Left kidney (tissue), 8 donors: Measurements from ENCODE around the gene LRCH3. TPM values are rescaled to one million over a fixed set of nuclear protein-coding genes. Genes with fewer than 3 reads are reported as not detected.
A peak's percentile ranks its signal among the peaks of the same experiment; 100 is the strongest.

Source experiments
- DNase-seq: peaks from one replicate; pipeline ENCODE4 v3.0.0-alpha.2; 2013
- long read RNA-seq, 8 donors: transcript quantifications; one replicate each; lab custom pipeline, GENCODE V29; 2026
- polyA plus RNA-seq: library from polyadenylated mRNA; unstranded; fragments of 120-200 nt; gene quantifications from one replicate; pipeline ENCODE4 v1.2.1, GENCODE V29; 2013; ENCODE audit not compliant: insufficient read length

Gene LRCH3
- 60.8 TPM for polyA plus RNA-seq
- long read RNA-seq, donor 1, partial matches to known transcripts, result 0 of 1 reads
- long read RNA-seq, donor 1, other reads (novel, unspliced or antisense), result 0 of 1 reads
- long read RNA-seq, donor 2, partial matches to known transcripts, result 166 of 168 reads
- long read RNA-seq, donor 2, other reads (novel, unspliced or antisense), result 0 of 168 reads
- long read RNA-seq, donor 3, partial matches to known transcripts, result 0 of 3 reads
- long read RNA-seq, donor 3, other reads (novel, unspliced or antisense), result 0 of 3 reads
- long read RNA-seq, donor 4, result 0 reads
- long read RNA-seq, donor 5, partial matches to known transcripts, result 6 of 8 reads
- long read RNA-seq, donor 5, other reads (novel, unspliced or antisense), result 0 of 8 reads
- long read RNA-seq, donor 6, partial matches to known transcripts, result 19 of 19 reads
- long read RNA-seq, donor 6, other reads (novel, unspliced or antisense), result 0 of 19 reads
- long read RNA-seq, donor 7, partial matches to known transcripts, result 0 of 2 reads
- long read RNA-seq, donor 7, other reads (novel, unspliced or antisense), result 0 of 2 reads
- long read RNA-seq, donor 8, result 0 reads

DNA sequence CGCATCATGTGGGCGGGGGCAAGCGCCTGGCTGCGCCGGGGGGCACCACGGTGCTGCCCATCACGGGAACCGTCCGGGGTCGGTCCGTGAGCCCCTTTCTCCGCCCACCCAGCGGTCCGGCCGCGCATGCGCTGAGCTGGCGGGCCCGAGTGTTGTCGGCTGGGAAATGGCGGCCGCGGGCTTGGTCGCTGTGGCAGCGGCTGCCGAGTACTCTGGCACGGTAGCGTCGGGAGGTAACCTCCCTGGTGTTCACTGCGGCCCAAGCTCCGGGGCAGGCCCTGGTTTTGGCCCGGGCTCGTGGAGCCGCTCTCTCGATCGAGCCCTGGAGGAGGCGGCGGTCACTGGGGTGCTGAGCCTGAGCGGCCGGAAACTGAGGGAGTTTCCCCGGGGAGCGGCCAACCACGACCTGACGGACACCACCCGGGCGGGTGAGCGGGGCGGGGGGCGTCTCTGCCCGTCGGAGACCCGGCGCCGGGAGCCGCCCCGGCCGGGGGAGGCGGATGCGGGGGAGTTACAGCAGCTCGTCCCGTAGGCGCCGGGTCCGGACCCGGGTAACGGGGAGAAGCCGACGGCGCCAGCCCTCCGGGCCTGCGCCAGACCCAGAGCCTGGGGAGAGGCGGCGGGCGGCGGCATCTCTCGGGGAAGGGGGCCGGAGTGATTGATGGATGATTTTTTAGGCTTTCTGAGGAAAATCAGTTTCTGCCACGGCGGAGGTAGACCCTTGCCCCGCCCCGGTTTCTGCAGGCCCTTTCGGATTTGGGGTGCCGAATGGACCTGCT, at the start of gene LRCH3:
Gene LRCH3, plus strand, starts transcription at position 142 of the 779 bp plus-strand sequence. Its CDS starts 25 bp downstream, at position 167.
- peak; percentile 88 for DNase-seq

DNA sequence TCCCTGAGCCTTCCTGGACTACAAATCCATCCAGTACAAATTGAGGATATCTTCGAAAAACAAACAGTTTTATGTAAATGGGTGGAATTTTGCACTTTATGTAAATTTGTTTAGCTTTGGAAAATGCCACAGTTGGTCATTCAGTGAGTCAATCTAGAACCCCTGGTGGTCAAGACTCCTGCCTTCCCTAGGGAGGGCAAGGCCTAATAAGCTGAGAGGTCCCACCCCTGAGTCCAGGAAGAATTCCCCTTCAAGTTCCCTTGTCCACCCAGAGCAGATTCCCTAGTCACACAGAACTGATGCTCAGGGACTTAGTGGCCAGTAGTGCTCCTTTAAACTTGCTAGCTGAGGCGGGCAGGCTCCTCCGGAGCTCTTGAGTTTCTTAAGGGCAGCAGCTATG, 48.3 kb upstream of the LRCH3 start:
- no peak for DNase-seq

DNA sequence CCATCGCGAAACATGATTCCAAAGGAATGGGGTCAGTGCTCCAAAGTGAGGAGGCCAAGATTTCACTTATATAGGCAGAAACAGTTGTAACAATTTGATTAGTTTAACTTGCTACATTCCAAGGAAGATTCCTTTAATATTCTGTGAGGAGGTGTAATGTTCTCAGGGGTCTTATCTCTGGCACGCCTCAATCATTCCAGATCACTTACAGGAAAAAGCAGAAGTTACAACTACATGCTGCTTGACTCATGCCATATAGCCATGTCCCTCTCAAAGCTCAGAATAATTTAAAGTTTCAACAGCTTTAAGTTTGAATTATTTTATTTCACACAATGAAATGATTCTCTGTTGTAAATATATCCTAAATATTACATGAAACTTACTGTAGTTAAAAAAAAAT, 44.8 kb upstream of the LRCH3 start:
- no peak for DNase-seq

DNA sequence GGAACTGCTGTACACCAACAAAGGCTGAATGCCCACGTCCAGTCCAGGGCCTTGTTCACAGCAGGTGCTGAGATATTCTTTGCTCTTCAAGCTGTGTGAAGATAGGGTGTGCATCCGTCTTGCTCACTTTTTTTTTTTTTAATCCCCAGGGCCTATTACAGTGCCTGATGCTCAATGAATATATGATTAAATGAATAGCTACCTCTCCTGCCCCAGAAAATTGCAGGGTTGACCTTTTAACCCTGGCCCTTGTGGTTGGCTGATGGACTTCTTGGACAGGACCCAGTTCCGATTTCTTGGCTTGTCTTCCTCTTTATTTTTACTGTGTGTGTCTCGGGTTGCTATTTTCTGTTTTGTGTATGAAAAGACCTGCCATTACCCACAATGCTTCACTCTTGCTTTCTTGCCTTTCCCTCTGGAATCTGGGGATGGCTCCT, 44.2 kb upstream of the LRCH3 start:
- no peak for DNase-seq

DNA sequence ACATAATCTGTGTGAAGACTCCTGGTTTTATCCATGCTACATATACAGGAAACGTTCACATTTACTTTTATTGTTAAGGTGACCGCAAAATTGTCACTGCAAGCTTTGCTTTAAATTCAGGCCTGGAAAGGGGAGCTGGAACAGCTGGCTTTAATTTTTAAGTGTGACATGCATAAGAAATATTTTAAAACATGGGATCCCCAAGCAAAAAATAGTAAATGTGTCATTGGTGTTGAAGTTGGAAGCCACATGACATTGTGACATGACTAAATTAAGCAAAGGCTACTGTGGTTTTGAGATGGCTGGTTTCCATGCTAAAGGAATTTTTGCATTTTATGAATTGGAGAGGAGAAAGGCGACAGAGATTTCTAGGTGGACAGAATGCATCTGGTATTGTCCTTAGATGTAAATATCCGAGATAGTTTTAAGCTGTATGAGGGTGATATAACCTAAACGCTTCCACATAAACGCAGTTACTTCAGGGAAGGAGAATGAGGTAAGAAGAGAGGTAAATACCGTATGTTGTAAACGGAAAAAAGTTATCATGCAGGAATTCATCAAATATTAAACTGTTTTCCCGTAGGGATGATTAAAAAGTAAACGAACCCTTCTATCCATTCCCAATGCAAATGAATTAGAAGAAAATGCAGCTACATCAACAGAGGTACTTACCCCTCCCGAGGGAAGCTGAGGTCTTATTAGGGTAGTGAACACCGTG, 42.3 kb upstream of the LRCH3 start:
- DNase-seq, result no peak

DNA sequence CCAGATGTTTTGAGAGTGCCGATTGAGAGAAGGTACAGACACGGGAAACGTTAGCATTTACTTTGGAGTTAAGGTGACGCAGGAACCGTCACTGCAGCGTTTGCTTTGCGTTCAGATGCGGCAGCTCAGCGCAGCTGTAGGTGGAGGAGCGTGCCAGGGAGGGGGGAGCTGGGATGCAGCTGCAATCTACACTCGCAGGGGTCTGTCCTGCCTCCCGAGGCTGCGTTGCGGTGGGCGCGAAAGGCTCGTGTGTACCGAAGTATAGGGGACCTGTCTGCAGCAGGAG, 41.8 kb upstream of the LRCH3 start:
- DNase-seq, result peak; percentile 43

DNA sequence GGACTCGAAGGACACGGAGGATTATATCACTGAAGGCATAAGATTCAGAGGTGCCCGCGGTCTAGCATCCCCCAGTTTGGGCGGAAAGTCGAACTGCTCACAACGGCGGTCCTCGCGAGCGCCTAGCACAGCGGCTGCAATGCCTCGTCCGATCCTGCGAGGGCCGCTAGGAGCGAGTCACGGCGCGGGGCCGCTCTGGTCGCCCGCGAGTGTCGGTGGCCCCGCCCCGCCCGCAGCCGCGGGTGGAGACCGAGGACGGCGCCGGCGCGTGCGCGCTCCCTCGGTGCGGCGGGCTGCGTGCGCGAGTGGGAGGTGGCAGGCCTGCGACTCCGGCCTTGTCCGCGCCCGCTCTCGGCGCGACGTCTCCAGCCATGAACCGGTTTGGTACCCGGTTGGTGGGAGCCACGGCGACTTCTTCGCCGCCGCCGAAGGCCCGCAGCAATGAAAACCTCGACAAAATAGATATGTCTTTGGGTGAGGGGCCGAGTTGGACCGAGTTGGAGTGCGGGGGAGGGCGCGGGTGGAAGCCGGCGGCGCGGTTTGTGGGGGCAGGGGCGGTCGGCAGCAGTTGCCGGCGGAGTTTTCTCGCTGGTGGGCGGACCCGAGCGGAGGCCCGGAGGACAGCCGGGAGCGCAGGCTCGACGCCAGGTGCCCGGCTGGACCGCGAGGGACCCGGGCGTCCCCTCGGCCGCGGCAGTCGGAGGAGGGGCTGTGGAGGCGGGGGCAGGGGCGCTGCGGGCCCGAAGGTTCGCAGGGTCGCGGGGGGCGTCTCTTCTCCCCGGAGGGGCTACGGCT, 41.3 kb upstream of the LRCH3 start, which contains the start of gene FYTTD1:
Gene FYTTD1, plus strand, starts transcription at position 283 of the 795 bp plus-strand sequence. Its CDS starts 89 bp downstream, at position 372.
- peak; percentile 85 for DNase-seq

DNA sequence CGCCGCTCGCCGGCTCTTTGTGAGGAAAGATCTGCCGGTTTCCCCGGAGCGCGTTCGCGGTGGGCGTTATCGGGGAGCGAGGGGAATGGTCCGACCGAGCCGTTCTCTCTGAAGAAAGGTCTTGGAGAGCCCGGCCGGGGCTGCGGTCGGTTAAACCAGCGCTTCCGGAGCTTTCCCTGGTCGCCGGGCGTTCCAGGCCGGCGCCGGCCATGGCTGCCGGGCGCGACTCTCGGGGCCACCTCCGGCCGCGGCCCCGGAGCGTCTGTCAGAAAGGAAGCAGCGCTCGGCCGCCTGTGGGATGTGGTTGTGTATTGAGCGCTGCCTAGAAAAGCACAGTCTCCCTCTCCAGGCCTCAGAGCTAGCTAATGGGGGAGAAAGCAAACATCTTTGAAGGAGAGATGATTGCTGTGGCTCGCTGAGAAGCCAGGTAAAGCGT, 40.6 kb upstream of the LRCH3 start:
- DNase-seq, result peak; percentile 50

DNA sequence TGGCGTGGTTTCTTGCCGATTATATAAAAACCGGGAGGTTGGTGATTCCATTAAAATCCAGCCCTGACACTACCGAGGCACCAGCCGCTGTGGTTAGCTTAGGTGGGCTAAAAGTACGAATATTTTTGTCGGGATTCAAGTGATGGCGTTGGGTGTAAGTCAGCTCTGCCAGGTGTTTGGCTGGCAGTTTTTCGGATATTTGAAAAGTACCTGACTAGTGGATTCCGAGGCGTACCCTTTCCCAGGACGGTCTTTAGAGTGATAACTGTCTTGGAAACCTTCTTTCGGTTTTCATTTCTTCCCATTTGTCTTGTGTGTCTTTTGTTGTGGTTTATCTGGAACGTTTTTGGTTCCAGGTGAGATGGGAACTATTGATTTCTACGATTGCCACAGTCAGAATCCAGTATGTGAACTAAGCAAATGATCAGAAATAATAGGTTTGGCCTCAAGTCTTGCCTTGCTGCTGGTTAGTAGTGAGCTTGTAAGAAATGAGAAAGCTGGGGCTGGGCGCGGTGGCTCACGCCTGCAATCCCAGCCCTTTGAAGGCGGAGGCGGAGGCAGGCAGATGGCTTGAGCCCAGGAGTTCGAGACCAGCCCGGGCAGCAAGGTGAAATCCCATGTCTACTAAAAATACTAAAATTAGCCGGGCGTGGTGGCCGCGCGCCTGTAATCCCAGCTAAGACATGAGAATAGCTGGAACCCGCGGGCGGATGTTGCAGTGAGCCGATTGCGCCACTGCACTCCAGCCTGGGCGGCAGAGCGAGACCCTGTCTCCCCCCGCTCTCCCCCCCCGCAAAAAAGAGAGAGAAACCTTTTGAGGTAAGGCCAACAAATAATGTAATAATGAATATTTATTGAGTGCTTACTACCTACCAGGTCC, 40.0 kb upstream of the LRCH3 start:
- DNase-seq, result peak; percentile 21

DNA sequence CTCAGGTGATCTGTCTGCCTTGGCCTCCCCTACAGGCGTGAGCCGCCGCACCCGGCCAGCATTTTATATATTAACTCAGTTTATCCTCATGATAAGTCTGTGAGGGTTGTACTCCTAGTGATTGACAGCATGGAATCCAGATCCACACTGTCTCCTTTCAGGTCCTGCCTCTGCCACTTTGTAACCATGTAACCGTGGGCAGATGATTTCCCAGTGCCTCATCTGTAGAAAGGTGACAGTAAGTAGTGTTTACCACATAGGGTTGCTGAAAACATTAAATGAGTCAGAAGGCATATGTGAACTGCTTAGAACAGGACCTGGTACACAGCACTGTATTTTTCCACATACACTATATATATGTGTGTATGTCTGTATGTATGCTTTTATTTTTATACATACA, 38.9 kb upstream of the LRCH3 start:
- DNase-seq, result no peak

DNA sequence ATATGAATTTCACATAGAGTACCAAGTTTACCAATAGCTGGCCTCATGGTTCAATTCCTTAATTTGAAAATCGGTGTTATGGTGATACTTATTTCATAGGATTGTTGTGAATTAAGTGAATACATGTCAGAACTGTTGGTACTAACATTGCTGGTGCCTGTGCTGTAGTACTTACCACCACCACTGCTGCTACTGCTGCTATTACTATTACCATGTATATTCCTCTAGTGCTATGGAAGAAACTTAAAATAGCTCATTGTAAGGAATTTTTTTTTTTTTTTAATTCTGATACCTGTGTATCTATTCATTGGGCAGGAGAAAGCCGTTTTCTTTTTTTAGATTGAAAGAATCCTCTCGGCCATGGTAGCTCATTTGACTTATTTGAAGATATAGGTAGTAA, 37.8 kb upstream of the LRCH3 start:
- DNase-seq, result no peak

DNA sequence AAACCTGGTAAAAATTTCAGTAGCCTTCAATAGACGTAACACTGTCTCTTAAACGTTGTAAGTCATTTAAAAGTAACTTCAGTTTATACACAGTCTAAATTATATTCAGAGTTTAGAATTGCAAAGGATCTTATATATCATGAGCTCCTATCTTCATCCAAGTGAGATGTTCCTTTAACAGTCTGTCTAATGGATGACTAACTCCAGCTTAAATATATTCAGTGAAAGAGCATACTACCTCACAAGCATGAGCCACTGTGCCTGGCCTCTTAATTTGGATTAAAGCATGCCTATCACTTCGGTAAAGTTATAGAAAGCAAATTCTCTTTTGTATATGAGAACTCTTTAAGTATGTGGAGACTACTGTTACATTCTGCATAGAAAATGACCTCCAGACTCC, 34.4 kb upstream of the LRCH3 start:
- DNase-seq, result no peak

DNA sequence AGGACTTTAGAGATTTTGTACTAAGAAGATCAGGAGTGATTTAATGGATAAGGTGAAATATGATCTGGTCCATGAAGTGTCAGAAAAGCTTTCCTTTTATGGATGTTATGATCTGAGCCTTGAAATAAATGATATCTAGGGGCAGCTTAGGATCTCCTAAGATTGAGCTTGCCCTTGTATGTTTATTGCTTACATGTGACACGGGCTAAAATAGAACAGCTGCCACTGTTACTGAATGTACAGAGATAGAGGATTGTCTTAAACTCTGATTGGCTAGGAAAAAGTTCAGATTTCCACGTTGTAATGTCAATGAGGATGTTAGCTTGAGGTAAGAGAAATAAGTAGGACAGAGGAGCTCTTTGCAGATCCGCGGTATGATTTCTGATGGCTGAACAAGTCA, 32.5 kb upstream of the LRCH3 start:
- no peak for DNase-seq

DNA sequence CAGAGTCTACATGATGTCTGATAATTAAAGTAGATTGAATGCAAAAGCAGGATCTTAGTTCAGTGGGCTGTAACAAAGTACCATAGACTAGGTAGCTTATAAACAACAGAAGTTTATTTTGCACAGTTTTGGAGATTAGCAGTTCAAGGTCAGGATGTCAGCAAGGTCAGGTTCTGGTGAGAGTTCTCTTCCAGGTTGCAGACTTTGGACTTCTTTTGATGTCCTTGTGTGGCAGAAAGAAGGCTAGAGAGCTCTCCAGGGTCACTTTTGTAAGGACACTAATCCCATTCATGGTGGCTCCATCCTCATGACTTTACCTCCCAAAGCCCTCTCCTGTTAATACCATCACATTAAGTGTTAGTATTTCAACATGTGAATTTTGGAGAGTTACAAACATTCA, 29.3 kb upstream of the LRCH3 start:
- no peak for DNase-seq

DNA sequence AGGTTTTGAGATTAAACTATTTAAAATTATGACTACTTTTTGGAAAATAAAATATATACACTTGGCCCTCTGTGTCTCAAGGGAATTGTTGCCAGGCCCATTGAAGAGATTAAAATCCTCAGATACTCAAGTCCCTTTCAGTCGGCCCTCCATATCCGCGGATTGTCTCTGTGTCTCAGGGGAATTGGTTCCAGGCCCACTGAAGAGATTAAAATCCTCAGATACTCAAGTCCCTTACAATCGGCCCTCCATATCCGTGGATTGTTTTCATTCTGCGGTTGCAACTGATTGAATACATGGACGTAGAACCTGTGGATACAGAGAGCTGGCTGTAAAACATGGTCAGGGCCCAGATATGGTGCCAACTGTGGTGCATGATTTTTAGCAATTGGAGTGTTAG, 15.7 kb upstream of the LRCH3 start:
- DNase-seq, result no peak

DNA sequence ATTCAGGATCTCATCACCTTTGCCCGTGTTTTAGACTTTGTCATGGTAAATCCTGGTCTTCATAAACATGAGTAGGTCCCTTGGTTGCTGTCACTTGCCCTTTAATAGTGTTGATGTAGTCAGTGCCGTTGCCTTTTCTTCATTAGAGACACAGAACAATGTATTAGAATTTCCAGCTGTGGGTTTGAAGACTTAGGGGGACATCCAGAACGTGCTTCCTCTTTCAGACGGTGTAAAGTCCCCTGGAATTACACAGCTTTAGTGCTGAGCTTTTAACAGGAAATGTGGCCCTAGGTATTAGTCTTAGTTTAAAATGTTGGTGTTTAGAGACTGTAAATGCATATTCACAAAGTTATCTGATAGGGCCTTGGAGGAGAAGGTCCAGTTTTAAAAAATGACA, 8.8 kb upstream of the LRCH3 start:
- no peak for DNase-seq

DNA sequence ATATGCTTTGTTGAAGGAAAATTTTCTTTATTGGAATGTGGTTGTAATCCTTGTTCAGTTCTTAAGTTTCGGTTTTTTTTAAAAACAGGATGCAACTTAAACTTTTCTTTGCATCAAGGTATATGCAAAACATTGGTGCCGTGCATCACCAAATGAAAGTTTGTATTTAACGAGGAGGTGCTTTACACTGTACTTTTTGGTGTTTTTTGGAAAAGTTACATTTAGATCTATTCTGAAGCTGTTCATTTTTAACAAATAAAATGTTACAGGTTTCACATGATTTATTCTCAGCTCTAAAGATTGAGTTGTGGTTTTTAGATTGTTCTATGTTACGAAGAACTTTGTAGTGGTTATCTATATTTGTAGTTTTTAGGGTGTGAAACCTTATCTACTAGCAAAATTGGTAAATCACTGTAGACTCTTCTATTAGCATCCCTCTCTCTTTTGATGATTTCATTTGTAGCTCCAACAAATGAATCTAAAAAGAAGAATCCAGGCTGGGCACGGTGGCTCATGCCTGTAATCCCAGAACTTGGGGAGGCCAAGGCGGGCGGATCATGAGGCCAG, 7.0 kb upstream of the LRCH3 start:
- no peak for DNase-seq

DNA sequence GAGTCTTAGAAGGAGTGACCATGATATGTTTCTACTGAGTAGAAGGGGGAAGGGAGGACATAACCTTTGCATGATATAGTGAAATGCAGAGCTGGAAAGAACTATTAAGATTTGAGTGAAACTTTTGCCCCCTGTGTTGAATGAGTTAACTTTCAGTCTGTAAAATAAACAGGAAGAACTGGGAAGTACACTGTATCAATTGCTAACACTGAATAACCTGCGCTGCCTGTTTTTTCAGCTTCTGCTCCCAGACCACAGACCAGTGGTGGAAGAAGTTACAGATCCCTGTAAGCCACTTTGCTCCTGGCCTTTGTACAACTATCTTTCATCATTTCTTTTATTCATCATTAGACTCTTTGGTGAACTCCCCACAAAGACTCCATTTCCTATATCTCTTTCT, 3.6 kb upstream of the LRCH3 start:
- no peak for DNase-seq

DNA sequence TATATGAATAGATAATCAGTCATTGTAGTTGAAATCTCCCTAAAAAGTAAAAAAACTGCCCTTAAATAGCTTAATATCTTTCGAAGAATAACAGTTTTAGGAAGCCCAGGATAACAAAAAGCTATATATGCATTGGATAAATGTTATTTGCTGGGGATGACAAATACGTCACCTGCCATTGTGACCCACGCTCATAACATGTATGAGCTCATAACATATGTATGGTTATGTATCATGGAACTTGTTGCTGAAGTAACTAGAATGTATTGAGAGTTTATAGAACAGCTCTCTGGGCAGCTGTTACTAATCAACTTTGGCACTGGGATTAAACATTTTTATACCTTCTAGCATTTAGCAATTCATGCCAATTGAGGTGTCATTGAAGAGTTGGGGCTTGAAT, 1.7 kb upstream of the LRCH3 start:
- DNase-seq, result no peak

DNA sequence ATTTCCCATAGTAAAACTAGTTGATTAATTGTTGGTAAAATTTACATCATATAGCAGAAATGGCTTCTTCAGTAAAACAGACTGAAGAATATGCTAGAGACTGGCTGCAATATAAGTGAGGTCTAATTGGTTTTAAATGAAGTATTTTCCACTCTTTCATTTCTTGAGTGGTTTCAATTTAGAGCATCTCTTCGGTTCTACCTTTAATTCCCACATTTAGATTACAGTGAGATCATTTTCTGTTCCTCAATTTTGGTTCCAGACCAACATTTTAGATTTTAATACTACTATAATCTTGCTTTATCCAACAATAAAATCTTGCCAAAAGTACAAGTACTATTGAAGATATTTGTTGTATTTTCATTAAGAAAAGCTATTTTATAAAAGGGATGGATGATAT, 1.0 kb upstream of the LRCH3 start:
- no peak for DNase-seq
